Midbrain (tissue), 1 donor: ENCODE measurements around the gene KLF3.

Source experiments
- DNase-seq: peaks from one replicate; lab custom pipeline; 2025; lab: John Stamatoyannopoulos, UW

The KLF3 gene

GRCh38 chr4:38743866-38744265 lies 79.9 kb downstream of the KLF3 start:
- DNase-seq: peak; percentile 37

- DNase-seq: no peak
Observed at GRCh38 chr4:38745881-38746280, 81.9 kb downstream of the KLF3 start.

GRCh38 chr4:38747629-38748028 lies 83.6 kb downstream of the KLF3 start:
- no peak for DNase-seq

- DNase-seq: no peak
Observed at GRCh38 chr4:38749336-38749735, 85.3 kb downstream of the KLF3 start.
